Loucy (cell line): ENCODE results near the gene CNNM1.

Source experiments
- H2AFZ ChIP-seq: fragments of 200-600 bp; sonication (generic); 2 replicates; pipeline ENCODE4 v1.6.0; 2016; ENCODE audit warnings: antibody characterized with exemption, mild to moderate bottlenecking, low read length, moderate library complexity
- H3F3A ChIP-seq: fragments of 200-600 bp; 2 replicates; pipeline ENCODE4 v1.6.0; 2016; ENCODE audit warnings: antibody characterized with exemption, low read depth, mild to moderate bottlenecking
- H3K27me3 ChIP-seq: fragments of 200-600 bp; sonication (generic); 2 replicates; pipeline ENCODE4 v1.6.1; 2014; ENCODE audit warnings: low read length, mild to moderate bottlenecking; ENCODE audit not compliant: insufficient read depth, poor library complexity, severe bottlenecking
- H3K36me3 ChIP-seq: fragments of 200-600 bp; sonication (generic); 2 replicates; pipeline ENCODE4 v1.6.1; 2016; ENCODE audit warnings: low read length; ENCODE audit not compliant: insufficient read depth
- H3K4me1 ChIP-seq: fragments of 200-600 bp; sonication (generic); 2 replicates; pipeline ENCODE4 v1.5.1; 2014; ENCODE audit warnings: low read length, mild to moderate bottlenecking; ENCODE audit not compliant: insufficient read depth, poor library complexity, severe bottlenecking
- H3K4me2 ChIP-seq: fragments of 200-600 bp; sonication (generic); 2 replicates; pipeline ENCODE4 v1.6.0; 2014; ENCODE audit warnings: antibody characterized with exemption, low read length, low read depth, mild to moderate bottlenecking; ENCODE audit not compliant: poor library complexity, severe bottlenecking
- H3K4me3 ChIP-seq: fragments of 200-600 bp; sonication (generic); 2 replicates; pipeline ENCODE4 v1.5.1; 2014; ENCODE audit warnings: low read length, mild to moderate bottlenecking, mixed read lengths; ENCODE audit not compliant: poor library complexity, severe bottlenecking
- H3K79me2 ChIP-seq: fragments of 200-600 bp; sonication (generic); 2 replicates; pipeline ENCODE4 v1.6.1; 2014; ENCODE audit warnings: low read length; ENCODE audit not compliant: insufficient read depth
- H3K9ac ChIP-seq: fragments of 200-600 bp; sonication (generic); 2 replicates; pipeline ENCODE4 v1.6.0; 2014; ENCODE audit warnings: mild to moderate bottlenecking, low read depth, low read length, moderate library complexity; ENCODE audit not compliant: poor library complexity, severe bottlenecking
- H3K9me2 ChIP-seq: fragments of 200-600 bp; sonication (generic); replicated peaks from 2 replicates; pipeline ENCODE4 v1.6.1; 2016; ENCODE audit warnings: low read depth, low read length, mixed read lengths
- H3K9me3 ChIP-seq: fragments of 200-600 bp; sonication (generic); 2 replicates; pipeline ENCODE4 v1.6.1; 2014; ENCODE audit warnings: mild to moderate bottlenecking, antibody characterized with exemption, low read length, low read depth; ENCODE audit not compliant: insufficient read depth
- H4K20me1 ChIP-seq: fragments of 200-600 bp; sonication (generic); 2 replicates; pipeline ENCODE4 v1.6.0; 2014; ENCODE audit warnings: antibody characterized with exemption, low read length, mild to moderate bottlenecking; ENCODE audit not compliant: insufficient read depth, poor library complexity, severe bottlenecking
- EZH2phosphoT487 ChIP-seq: fragments of 200-600 bp; IDR thresholded peaks from 2 replicates; pipeline ENCODE4 v1.6.1; 2018; ENCODE audit warnings: antibody characterized with exemption, mild to moderate bottlenecking, moderate library complexity, borderline replicate concordance
- TF ChIP-seq, protein P1 (sequence below): fragments of 200-600 bp; sonication (generic); conservative IDR thresholded peaks from 2 replicates; pipeline ENCODE4 v1.5.1; 2014; ENCODE audit warnings: mild to moderate bottlenecking, antibody characterized with exemption, low read length

CNNM1 gene

DNA sequence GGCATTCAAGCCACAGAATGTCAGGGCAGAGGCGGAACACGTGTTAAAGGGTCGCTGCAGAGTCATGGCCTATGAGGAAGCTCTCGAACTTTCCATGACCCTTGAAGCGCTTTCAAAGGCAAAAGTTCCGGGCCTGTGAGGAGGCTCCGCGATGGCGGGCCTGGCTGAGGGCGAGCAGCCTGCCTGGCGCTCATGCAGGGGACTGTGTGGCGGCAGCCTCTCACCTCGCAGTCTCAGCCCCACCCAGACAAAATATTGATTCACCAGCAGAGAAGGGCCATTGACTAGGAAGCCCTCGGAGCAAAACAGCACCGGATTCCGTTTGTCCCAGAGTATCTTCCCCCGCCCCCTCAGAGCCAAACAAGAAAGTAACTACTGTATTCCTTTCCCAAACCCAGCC is 12.8 kb upstream of the CNNM1 start:
- Histone ChIP-seq H4K20me1 (no peaks in the 10 kb centered on the region), H3F3A (no peaks in the 10 kb centered on the region), H3K36me3 (no peaks in the 10 kb centered on the region)

DNA sequence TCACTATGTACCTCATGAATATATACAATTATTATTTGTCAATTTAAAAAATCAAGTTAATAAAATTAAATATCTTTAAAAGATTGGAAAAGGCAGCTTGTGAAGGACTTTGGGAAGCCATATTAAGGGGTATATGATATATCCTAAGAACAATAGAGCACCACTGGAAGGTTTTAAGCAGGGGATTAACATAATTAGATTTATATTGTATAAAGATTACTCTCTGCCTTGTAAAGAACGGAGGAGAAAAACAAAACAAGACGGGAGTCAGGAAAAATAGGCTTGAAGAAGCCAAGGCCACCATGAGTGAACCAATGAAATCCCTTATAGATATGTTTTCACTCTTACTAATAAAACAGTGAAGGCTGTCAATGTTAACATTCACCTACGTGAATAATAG is 11.1 kb upstream of the CNNM1 start:
- Histone ChIP-seq H3K36me3 (no peaks in the 10 kb centered on the region), H3K9ac (no peak overlapping the region), H3K9me2 (no peaks in the 10 kb centered on the region), H3K4me1 (no peaks in the 10 kb centered on the region), H3K4me2 (no peak overlapping the region), H3F3A (no peaks in the 10 kb centered on the region), H2AFZ (no peak overlapping the region), H4K20me1 (no peaks in the 10 kb centered on the region), H3K27me3 (no peaks in the 10 kb centered on the region), H3K79me2 (no peaks in the 10 kb centered on the region), H3K4me3 (no peak overlapping the region), H3K9me3 (no peaks in the 10 kb centered on the region)
- TF ChIP-seq, protein P1, sequence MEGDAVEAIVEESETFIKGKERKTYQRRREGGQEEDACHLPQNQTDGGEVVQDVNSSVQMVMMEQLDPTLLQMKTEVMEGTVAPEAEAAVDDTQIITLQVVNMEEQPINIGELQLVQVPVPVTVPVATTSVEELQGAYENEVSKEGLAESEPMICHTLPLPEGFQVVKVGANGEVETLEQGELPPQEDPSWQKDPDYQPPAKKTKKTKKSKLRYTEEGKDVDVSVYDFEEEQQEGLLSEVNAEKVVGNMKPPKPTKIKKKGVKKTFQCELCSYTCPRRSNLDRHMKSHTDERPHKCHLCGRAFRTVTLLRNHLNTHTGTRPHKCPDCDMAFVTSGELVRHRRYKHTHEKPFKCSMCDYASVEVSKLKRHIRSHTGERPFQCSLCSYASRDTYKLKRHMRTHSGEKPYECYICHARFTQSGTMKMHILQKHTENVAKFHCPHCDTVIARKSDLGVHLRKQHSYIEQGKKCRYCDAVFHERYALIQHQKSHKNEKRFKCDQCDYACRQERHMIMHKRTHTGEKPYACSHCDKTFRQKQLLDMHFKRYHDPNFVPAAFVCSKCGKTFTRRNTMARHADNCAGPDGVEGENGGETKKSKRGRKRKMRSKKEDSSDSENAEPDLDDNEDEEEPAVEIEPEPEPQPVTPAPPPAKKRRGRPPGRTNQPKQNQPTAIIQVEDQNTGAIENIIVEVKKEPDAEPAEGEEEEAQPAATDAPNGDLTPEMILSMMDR: no peak
- no peak for TF ChIP-seq EZH2phosphoT487

More for the DNA sequence above, 12.8 kb upstream of the CNNM1 start:
- H3K4me2 ChIP-seq: no peak overlapping the region
- H3K27me3 ChIP-seq: no peaks in the 10 kb centered on the region
- TF ChIP-seq EZH2phosphoT487: no peak
- TF ChIP-seq, protein P1: no peak
- H3K9me3 ChIP-seq: 0 out of 2 replicates have a peak, but pooled peaks cover 4% of the 10 kb centered on the region
- no peaks in the 10 kb centered on the region for H3K4me1 ChIP-seq
- H3K4me3 ChIP-seq: no peak overlapping the region
- H3K9ac ChIP-seq: no peak overlapping the region
- no peaks in the 10 kb centered on the region for H3K9me2 ChIP-seq
- H3K79me2 ChIP-seq: no peaks in the 10 kb centered on the region
- H2AFZ ChIP-seq: no peak overlapping the region

DNA sequence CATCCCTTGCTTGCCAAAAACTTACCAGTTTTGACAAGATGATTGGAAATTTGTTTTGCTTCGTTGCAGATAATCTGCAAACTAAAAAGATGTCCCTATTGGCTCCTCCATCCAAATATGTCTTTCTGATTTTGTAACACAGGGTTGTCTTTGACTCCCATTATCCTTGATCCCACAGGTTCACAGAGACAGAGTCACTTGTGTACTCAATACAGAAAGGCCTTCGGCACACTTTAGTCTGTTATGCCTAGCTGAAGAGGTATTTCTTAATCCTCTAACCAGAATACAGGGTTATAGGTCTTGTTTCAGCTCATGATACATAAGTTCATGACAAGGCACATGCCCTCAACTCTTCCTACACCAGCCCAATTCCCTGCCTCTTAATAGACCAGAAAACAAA is 10.7 kb upstream of the CNNM1 start:
- no peaks in the 10 kb centered on the region for H3K36me3 ChIP-seq
- H3K9me3 ChIP-seq: no peaks in the 10 kb centered on the region
- H3K4me1 ChIP-seq: no peaks in the 10 kb centered on the region
- H3K79me2 ChIP-seq: no peaks in the 10 kb centered on the region
- H3K4me2 ChIP-seq: no peak overlapping the region
- no peaks in the 10 kb centered on the region for H4K20me1 ChIP-seq
- H3K9ac ChIP-seq: no peak overlapping the region
- H3F3A ChIP-seq: no peaks in the 10 kb centered on the region
- H3K9me2 ChIP-seq: no peaks in the 10 kb centered on the region
- TF ChIP-seq EZH2phosphoT487: no peak
- TF ChIP-seq, protein P1: no peak
- H3K27me3 ChIP-seq: no peaks in the 10 kb centered on the region
- no peak overlapping the region for H2AFZ ChIP-seq
- H3K4me3 ChIP-seq: no peak overlapping the region
